ENCODE measurements around the gene TUBGCP6. TPM values are rescaled to one million over a fixed set of nuclear protein-coding genes. Genes with fewer than 3 reads are reported as not detected.

TUBGCP6 gene
- total RNA-seq, 1 experiment from 2014 or later = 31.3 TPM

DNA sequence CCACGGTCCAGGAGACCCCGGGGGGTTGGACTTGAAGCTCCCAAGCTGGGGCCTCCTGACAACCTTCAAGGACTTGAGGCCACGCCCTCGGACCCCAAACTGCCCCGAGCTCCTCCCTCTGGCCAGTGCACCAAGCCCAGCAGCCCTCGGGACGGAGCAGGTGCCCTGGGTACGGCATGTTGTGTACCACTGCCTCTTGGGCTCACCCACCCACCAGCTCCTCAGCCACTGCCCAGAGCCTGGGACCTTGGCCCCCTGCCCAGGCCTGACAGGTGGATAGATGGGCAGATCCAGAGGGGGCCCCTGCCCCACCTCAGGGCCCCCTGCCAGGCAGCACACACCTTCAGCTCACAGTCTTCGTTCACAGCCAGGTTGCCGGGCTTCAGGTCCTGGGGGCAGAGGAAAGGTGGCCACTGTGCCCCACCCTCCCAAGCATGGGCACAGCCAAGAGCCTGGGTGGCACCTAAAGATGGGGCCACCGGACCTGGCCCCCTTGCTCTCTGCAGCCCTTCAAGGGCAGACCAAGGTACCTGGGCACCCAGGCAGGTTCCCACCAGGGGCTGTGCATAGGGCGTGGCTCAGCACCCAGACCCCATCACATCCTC, 11.5 kb upstream of the TUBGCP6 start:
- TF ChIP-seq, protein P1, sequence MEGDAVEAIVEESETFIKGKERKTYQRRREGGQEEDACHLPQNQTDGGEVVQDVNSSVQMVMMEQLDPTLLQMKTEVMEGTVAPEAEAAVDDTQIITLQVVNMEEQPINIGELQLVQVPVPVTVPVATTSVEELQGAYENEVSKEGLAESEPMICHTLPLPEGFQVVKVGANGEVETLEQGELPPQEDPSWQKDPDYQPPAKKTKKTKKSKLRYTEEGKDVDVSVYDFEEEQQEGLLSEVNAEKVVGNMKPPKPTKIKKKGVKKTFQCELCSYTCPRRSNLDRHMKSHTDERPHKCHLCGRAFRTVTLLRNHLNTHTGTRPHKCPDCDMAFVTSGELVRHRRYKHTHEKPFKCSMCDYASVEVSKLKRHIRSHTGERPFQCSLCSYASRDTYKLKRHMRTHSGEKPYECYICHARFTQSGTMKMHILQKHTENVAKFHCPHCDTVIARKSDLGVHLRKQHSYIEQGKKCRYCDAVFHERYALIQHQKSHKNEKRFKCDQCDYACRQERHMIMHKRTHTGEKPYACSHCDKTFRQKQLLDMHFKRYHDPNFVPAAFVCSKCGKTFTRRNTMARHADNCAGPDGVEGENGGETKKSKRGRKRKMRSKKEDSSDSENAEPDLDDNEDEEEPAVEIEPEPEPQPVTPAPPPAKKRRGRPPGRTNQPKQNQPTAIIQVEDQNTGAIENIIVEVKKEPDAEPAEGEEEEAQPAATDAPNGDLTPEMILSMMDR (IDR thresholded peaks at IDR 0.05) = no peak
- BruUV-seq (replicated peaks) = no TSS peak
- ChIA-PET POLR2A (interaction anchor here (0.6 kb wide), 1 partner anchor 77 kb away, joined by 4 read pairs; no protein-coding TSS in a partner anchor), CTCF (no interaction called here)
- in situ Hi-C loops (cut with HindIII; ENCODE audit: low pct_unique_long_range_greater_than_20kb, low sequenced_read_pairs) = no loop called here
- ATAC-seq (no peak), DNase-seq (ENCODE audit: low read depth, low spot score) (no peak)
- H3K27me3 ChIP-seq (ENCODE audit: control insufficient read depth, insufficient read depth, low read length) = no peaks in the 10 kb centered on the region
- no peak overlapping the region for H3K27ac ChIP-seq (ENCODE audit: low read length)
- H3K9me3 ChIP-seq (ENCODE audit: control insufficient read depth, insufficient read depth, low read depth, low read length) = no peaks in the 10 kb centered on the region
- H3K4me3 ChIP-seq (ENCODE audit: low read depth in 2 of 2, low read length in 2 of 2) = no peak overlapping the region
- H3K36me3 ChIP-seq (ENCODE audit: control insufficient read depth, insufficient read depth, low read length) = no peaks in the 10 kb centered on the region; the same call in 1 of the 2 replicates
- H3K4me1 ChIP-seq (ENCODE audit: control insufficient read depth, insufficient read depth, low read length) = peaks cover 28% of the 10 kb centered on the region
- intact Hi-C loops (cut with micrococcal nuclease; ENCODE audit: unreplicated experiment) = no loop called here

DNA sequence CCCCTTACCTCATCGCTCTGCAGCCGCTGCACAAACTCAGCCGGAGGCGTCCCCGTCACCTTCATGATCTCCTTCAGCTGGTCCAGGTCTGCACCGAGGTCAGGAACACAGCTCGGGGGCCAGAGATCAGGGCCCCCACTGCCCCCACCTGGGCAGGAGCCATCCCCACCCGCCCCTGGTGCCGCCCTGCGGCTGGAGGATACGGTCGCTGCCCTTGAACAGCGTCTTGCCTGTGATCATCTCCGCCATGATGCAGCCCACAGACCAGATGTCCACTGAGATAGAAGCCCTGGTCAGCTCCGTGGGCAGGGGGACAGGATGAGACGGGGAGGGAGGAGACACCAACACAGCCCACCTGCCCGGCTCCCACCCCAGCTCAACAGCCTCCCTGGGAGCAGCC, 10.8 kb upstream of the TUBGCP6 start:
- in situ Hi-C loops (cut with HindIII; ENCODE audit: low pct_unique_long_range_greater_than_20kb, low sequenced_read_pairs) = no loop called here
- intact Hi-C loops (cut with micrococcal nuclease; ENCODE audit: unreplicated experiment) = no loop called here
- peaks cover 28% of the 10 kb centered on the region for H3K4me1 ChIP-seq (ENCODE audit: control insufficient read depth, insufficient read depth, low read length)
- H3K4me3 ChIP-seq (ENCODE audit: low read depth in 2 of 2, low read length in 2 of 2) = no peak overlapping the region
- H3K27ac ChIP-seq (ENCODE audit: low read length) = no peak overlapping the region
- H3K36me3 ChIP-seq (ENCODE audit: control insufficient read depth, insufficient read depth, low read length) = no peaks in the 10 kb centered on the region
- no peaks in the 10 kb centered on the region for H3K27me3 ChIP-seq (ENCODE audit: control insufficient read depth, insufficient read depth, low read length)
- ATAC-seq = no peak
- no peaks in the 10 kb centered on the region for H3K9me3 ChIP-seq (ENCODE audit: control insufficient read depth, insufficient read depth, low read depth, low read length)
- ChIA-PET POLR2A (no interaction called here), CTCF (no interaction called here)
- TF ChIP-seq TCF7L2 (IDR thresholded peaks at IDR 0.05; ENCODE audit: low read depth, low read length) (no peak), POLR2AphosphoS5 (IDR thresholded peaks at IDR 0.05; ENCODE audit: low read depth, low read length) (no peak), SIN3A (IDR thresholded peaks at IDR 0.05; ENCODE audit: borderline replicate concordance, insufficient read depth, low read depth, low read length) (no peak)
- TF ChIP-seq, protein P2, sequence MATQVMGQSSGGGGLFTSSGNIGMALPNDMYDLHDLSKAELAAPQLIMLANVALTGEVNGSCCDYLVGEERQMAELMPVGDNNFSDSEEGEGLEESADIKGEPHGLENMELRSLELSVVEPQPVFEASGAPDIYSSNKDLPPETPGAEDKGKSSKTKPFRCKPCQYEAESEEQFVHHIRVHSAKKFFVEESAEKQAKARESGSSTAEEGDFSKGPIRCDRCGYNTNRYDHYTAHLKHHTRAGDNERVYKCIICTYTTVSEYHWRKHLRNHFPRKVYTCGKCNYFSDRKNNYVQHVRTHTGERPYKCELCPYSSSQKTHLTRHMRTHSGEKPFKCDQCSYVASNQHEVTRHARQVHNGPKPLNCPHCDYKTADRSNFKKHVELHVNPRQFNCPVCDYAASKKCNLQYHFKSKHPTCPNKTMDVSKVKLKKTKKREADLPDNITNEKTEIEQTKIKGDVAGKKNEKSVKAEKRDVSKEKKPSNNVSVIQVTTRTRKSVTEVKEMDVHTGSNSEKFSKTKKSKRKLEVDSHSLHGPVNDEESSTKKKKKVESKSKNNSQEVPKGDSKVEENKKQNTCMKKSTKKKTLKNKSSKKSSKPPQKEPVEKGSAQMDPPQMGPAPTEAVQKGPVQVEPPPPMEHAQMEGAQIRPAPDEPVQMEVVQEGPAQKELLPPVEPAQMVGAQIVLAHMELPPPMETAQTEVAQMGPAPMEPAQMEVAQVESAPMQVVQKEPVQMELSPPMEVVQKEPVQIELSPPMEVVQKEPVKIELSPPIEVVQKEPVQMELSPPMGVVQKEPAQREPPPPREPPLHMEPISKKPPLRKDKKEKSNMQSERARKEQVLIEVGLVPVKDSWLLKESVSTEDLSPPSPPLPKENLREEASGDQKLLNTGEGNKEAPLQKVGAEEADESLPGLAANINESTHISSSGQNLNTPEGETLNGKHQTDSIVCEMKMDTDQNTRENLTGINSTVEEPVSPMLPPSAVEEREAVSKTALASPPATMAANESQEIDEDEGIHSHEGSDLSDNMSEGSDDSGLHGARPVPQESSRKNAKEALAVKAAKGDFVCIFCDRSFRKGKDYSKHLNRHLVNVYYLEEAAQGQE (IDR thresholded peaks at IDR 0.05; ENCODE audit: insufficient read depth in 1 of 2, low read depth in 2 of 2, low read length in 1 of 2) = no peak
- TF ChIP-seq, protein P1 (IDR thresholded peaks at IDR 0.05) = no peak
- DNase-seq (ENCODE audit: low read depth, low spot score) = no peak
- no TSS peak for BruUV-seq (replicated peaks)
